K562 (cell line): ENCODE data around the gene STON1. TPM values are rescaled to one million over a fixed set of nuclear protein-coding genes. Genes with fewer than 3 reads are reported as not detected.
"Not testable (repeated sequence)": the region's sequence is repeated elsewhere in the genome, so short reads cannot be mapped to it uniquely, and the experiment has no call there.

Experiments used
- ATAC-seq: fragments of 200-7000 bp; cut with Tn5 transposase; 3 replicates; pipeline ENCODE4 v1.9.1; 2020; ENCODE audit warnings: moderate library complexity
- BruUV-seq: library from RNA; stranded (reverse); fragments of 400-500 nt; replicated peaks from 2 replicates; lab custom pipeline; 2021; lab: Mats Ljungman, UMichigan
- CTCF ChIA-PET: fragments of 300-600 bp; formaldehyde crosslinking; extraction: SDS; loops from one replicate; lab custom pipeline; 2021; ENCODE audit warnings: low intra/inter-chr PET ratio; lab: Yijun Ruan, JAX
- POLR2A ChIA-PET: fragments of 300-600, 350-650 bp; sonication (Branson Sonifier 250); formaldehyde crosslinking; extraction: SDS; loops from one replicate; lab custom pipeline; 2021; ENCODE audit warnings: antibody characterized with exemption, inconsistent platforms; lab: Yijun Ruan, JAX
- DNase-seq, 4 experiments: peaks; one replicate each; pipeline versions ENCODE4 v3.0.0 to v3.0.0-alpha.2; 2011 to 2018; ENCODE audit warnings: low spot score in 3 of 4, mixed read lengths in 3 of 4; ENCODE audit errors: extremely low read depth in 1 of 4
- FAIRE-seq: peaks from 2 replicates; lab custom pipeline; 2011; peaks lifted over from hg19 to GRCh38; lab: Jason Lieb, UNC
- H2AFZ ChIP-seq: 2 replicates; pipeline ENCODE4 v1.6.0; 2011; ENCODE audit warnings: low read depth, low read length, control low read depth, inconsistent platforms
- H3K27ac ChIP-seq: fragments of 200-600 bp; 3 replicates; pipeline ENCODE4 v1.8.0; 2011; ENCODE audit warnings: low read depth, mild to moderate bottlenecking, control low read depth, inconsistent platforms, low read length, moderate library complexity, mixed read lengths; ENCODE audit errors: extremely low read depth
- H3K27me3 ChIP-seq, 2 experiments: fragments of 300-600 bp in 1 of 2; 2 replicates in 1 of 2; 3 replicates in 1 of 2; pipeline versions ENCODE4 v1.6.0 to v1.8.0; 2011; ENCODE audit warnings: inconsistent platforms in 2 of 2, low read length in 2 of 2, mild to moderate bottlenecking in 1 of 2, mixed read lengths in 1 of 2, moderate library complexity in 1 of 2; ENCODE audit not compliant: control insufficient read depth in 2 of 2, insufficient read depth in 2 of 2
- H3K36me3 ChIP-seq: fragments of 300-600 bp; 3 replicates; pipeline ENCODE4 v1.8.0; 2011; ENCODE audit warnings: mild to moderate bottlenecking, low read length, inconsistent platforms; ENCODE audit not compliant: control insufficient read depth, insufficient read depth
- H3K4me1 ChIP-seq, 2 experiments: fragments of 200-600 bp in 1 of 2; replicated peaks in 1 of 2; 2 replicates in 1 of 2; 3 replicates in 1 of 2; pipeline versions ENCODE4 v1.5.1 to v1.8.0; 2011; ENCODE audit warnings: inconsistent platforms in 2 of 2, low read length in 2 of 2, mild to moderate bottlenecking in 1 of 2, mixed read lengths in 1 of 2, moderate library complexity in 1 of 2; ENCODE audit not compliant: control insufficient read depth in 2 of 2, insufficient read depth in 2 of 2
- H3K4me2 ChIP-seq: 2 replicates; pipeline ENCODE4 v1.6.1; 2011; ENCODE audit warnings: low read length, control low read depth, inconsistent platforms, mixed read lengths; ENCODE audit not compliant: insufficient read depth
- H3K4me3 ChIP-seq: fragments of 200-600 bp; sonication (generic), shearing (Covaris generic); 2 replicates; pipeline ENCODE4 v1.5.1; 2016; ENCODE audit warnings: control low read depth, inconsistent platforms
- H3K79me2 ChIP-seq: fragments of 200-600 bp; 3 replicates; pipeline ENCODE4 v1.8.0; 2011; ENCODE audit warnings: low read length, inconsistent platforms; ENCODE audit not compliant: control insufficient read depth, insufficient read depth
- H3K9ac ChIP-seq, 2 experiments: 2 replicates each; pipeline versions ENCODE4 v1.6.0 to v1.6.1; 2011; ENCODE audit warnings: low read depth in 2 of 2, low read length in 2 of 2, control low read depth in 1 of 2, inconsistent platforms in 1 of 2, mild to moderate bottlenecking in 1 of 2, mixed read lengths in 1 of 2; ENCODE audit not compliant: insufficient read depth in 1 of 2
- H3K9me1 ChIP-seq: one replicate; pipeline ENCODE4 v1.6.0; 2011; ENCODE audit warnings: inconsistent platforms, mild to moderate bottlenecking, low read length, moderate library complexity; ENCODE audit not compliant: control insufficient read depth, insufficient read depth
- H3K9me3 ChIP-seq: replicated peaks from 2 replicates; pipeline ENCODE4 v1.5.1; 2011; ENCODE audit warnings: low read depth, low read length, inconsistent platforms; ENCODE audit not compliant: control insufficient read depth, insufficient read depth
- H4K20me1 ChIP-seq: replicated peaks from 2 replicates; pipeline ENCODE4 v1.6.1; 2011; ENCODE audit warnings: low read length, inconsistent platforms, mixed read lengths; ENCODE audit not compliant: control insufficient read depth, insufficient read depth
- ATF1 ChIP-seq, 2 experiments: fragments of 450-650 bp in 1 of 2; IDR thresholded peaks; 2 replicates each; pipeline ENCODE4 v1.6.1; 2016; ENCODE audit warnings: missing compliant biosample characterization in 1 of 2, missing genetic modification characterization in 1 of 2
- BCOR ChIP-seq: fragments of 450-650 bp; IDR thresholded peaks from 2 replicates; pipeline ENCODE4 v1.6.1; 2016
- CBX3 ChIP-seq, 2 experiments: IDR thresholded peaks; 1 replicate in 1 of 2; 2 replicates in 1 of 2; pipeline ENCODE4 v1.6.1; 2012; ENCODE audit warnings: inconsistent platforms in 2 of 2, low read length in 2 of 2, borderline replicate concordance in 1 of 2, control low read depth in 1 of 2
- CBX8 ChIP-seq: fragments of 200-600 bp; sonication (generic); IDR thresholded peaks from 2 replicates; pipeline ENCODE4 v1.6.1; 2012; ENCODE audit warnings: borderline replicate concordance, mixed run types, low read depth, mild to moderate bottlenecking, moderate library complexity, mixed read lengths, low read length, control low read depth, inconsistent platforms; ENCODE audit not compliant: poor library complexity, severe bottlenecking; ENCODE audit errors: extremely low read depth
- CHD4 ChIP-seq: fragments of 200-600 bp; sonication (generic); IDR thresholded peaks from 3 replicates; pipeline ENCODE4 v1.6.1; 2012; ENCODE audit warnings: low read depth, mild to moderate bottlenecking, mixed read lengths, low read length, inconsistent platforms; ENCODE audit not compliant: insufficient read depth, insufficient replicate concordance, poor library complexity, severe bottlenecking
- HIVEP1 ChIP-seq: fragments of 250-450 bp; sonication (Bioruptor Pico); IDR thresholded peaks from 2 replicates; pipeline ENCODE4 v1.4.0; 2020; ENCODE audit warnings: mild to moderate bottlenecking
- MAFF ChIP-seq: IDR thresholded peaks from 2 replicates; pipeline ENCODE4 v1.6.1; 2012; ENCODE audit warnings: low read length, improper control_type of control experiment
- MYNN ChIP-seq, 2 experiments: sonication (generic); formaldehyde crosslinking in 1 of 2; IDR thresholded peaks; 2 replicates each; pipeline versions ENCODE4 v1.5.0 to v1.6.1; 2016 to 2020; ENCODE audit warnings: antibody characterized with exemption in 1 of 2, missing genetic modification reagents in 1 of 2
- NCOR1 ChIP-seq: fragments of 450-650 bp; IDR thresholded peaks from 2 replicates; pipeline ENCODE4 v1.6.1; 2016; ENCODE audit warnings: mild to moderate bottlenecking, moderate library complexity
- RAD51 ChIP-seq: fragments of 450-650 bp; IDR thresholded peaks from 2 replicates; pipeline ENCODE4 v1.7.1; 2016; ENCODE audit warnings: low read depth, mild to moderate bottlenecking, borderline replicate concordance
- TAF7 ChIP-seq: fragments of 450-650 bp; IDR thresholded peaks from 2 replicates; pipeline ENCODE4 v1.6.1; 2016; ENCODE audit warnings: missing genetic modification characterization, missing compliant biosample characterization
- TCF3 ChIP-seq: sonication (generic); formaldehyde crosslinking; IDR thresholded peaks from 2 replicates; pipeline ENCODE4 v1.4.0; 2020; ENCODE audit warnings: mild to moderate bottlenecking, missing genetic modification reagents
- ZBTB8A ChIP-seq: fragments of 450-650 bp; IDR thresholded peaks from 2 replicates; pipeline ENCODE4 v1.6.1; 2018; ENCODE audit warnings: mild to moderate bottlenecking, moderate library complexity; ENCODE audit not compliant: partially characterized antibody
- ZNF347 ChIP-seq: fragments of 450-650 bp; formaldehyde crosslinking; IDR thresholded peaks from 2 replicates; pipeline ENCODE4 v1.4.0; 2020; ENCODE audit warnings: low read depth, mild to moderate bottlenecking, moderate library complexity
- ZNF695 ChIP-seq: fragments of 450-650 bp; formaldehyde crosslinking; IDR thresholded peaks from 2 replicates; pipeline ENCODE4 v1.4.0; 2020; ENCODE audit warnings: mild to moderate bottlenecking, moderate library complexity
- WGBS: fragments of 100-300 bp; shearing (Covaris generic); methylation state at CpG from one replicate; pipeline ENCODE4 v1.1.6; 2016; ENCODE audit warnings: low coverage, mixed read lengths; ENCODE audit not compliant: insufficient coverage; ENCODE audit errors: missing lambda C conversion rate; 5-methylcytosine and 5-hydroxymethylcytosine counted together
- in situ Hi-C: fragments of 300-500 bp; cut with MboI; formaldehyde crosslinking; loops from 4 replicates; pipeline ENCODE4 v1.15.0; 2018; ENCODE audit warnings: inconsistent platforms, mixed read lengths
- intact Hi-C: fragments of 100-400 bp; cut with micrococcal nuclease; formaldehyde crosslinking; loops from 2 replicates; pipeline ENCODE4 v1.14.2; 2022
- polyA plus RNA-seq, 8 experiments: library from polyadenylated mRNA; depleted of rRNA in 4 of 8; stranded (reverse) in 5 of 8; unstranded in 3 of 8; fragments of >200 nt; fragmentation: Nextera tagmentation in 2 of 8; fragmentation: Illumina TruSeq in 1 of 8; extraction: Ambion mirVana in 2 of 8; extraction: Trizol in 1 of 8; gene quantifications; 2 replicates each; pipeline versions ENCODE4 v1.2.1 to v1.2.3, GENCODE V29; 2011 to 2014; ENCODE audit warnings: inconsistent platforms in 1 of 8, missing spikeins in 1 of 8
- total RNA-seq, 7 experiments: library from RNA; depleted of rRNA in 6 of 7; stranded (reverse); fragments of >200 nt in 6 of 7; fragmentation: Illumina TruSeq in 2 of 7; extraction: Trizol in 2 of 7; gene quantifications; 2 replicates each; pipeline versions ENCODE4 v1.2.1 to v1.2.3, GENCODE V29; 2011 to 2021; ENCODE audit warnings: low replicate concordance in 1 of 7

Gene STON1
- total and polyA plus RNA-seq, 9 of the 15 experiments (the other 6 are each of a cell fraction or from before 2014, with no cell fraction given) = 0.07 to 1.2 (median 0.55) TPM

GRCh38 chr2:48549972-48550371, 20.0 kb downstream of the STON1 start (continued):
- TF ChIP-seq NCOR1 (no peak), HIVEP1 (CRISPR knock-in tag) (no peak), CBX8 (no peak), CBX3 (IDR thresholded peaks at IDR 0.05; ENCODE audit: borderline replicate concordance in 1 of 2, low read length in 2 of 2) (no peak), MYNN (IDR thresholded peaks at IDR 0.05) (no peak), MYNN (CRISPR knock-in tag; IDR thresholded peaks at IDR 0.05) (no peak), ATF1 (CRISPR knock-in tag; IDR thresholded peaks at IDR 0.05) (no peak), ATF1 (tag; IDR thresholded peaks at IDR 0.05) (no peak)

DNA sequence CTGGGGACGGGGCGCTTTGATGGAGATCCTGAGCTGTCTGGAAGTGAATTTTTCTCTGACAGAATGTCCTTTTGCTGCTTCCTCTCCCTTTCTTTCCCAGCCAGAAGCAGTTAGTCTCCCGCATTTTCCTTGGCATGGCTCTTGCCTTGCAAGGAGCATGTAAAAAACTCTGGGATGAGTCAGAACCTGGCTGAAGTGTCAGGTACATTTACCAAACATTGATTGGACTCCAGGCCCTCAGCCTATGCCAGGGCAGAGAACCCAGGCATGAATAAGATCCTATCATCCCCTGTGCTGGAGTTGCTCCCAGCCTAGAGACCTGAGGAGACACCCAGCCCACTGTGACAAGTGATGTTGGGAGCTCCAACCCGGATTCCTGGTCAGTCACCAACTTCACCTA, 21.6 kb downstream of the STON1 start:
- FAIRE-seq = no peak
- no TSS peak for BruUV-seq

GRCh38 chr2:48555071-48555470, 25.1 kb downstream of the STON1 start:
- H3K79me2 ChIP-seq, in situ Hi-C loops, H3K27ac ChIP-seq, H3K4me2 ChIP-seq, CTCF ChIA-PET, H3K9me1 ChIP-seq, intact Hi-C loops, BruUV-seq, H3K9ac ChIP-seq, DNase-seq, FAIRE-seq, ATAC-seq, H2AFZ ChIP-seq, H3K4me3 ChIP-seq, H3K36me3 ChIP-seq, POLR2A ChIA-PET, H3K4me1 ChIP-seq, H3K9me3 ChIP-seq, H4K20me1 ChIP-seq: not testable (repeated sequence)
- WGBS = 43% methylated on average over 5 of the region's 21 CpGs
- peaks cover 0 to 12% of the 10 kb centered on the region in 2 experiments; a peak in 2 of 5 replicates for H3K27me3 ChIP-seq

More for the DNA sequence above, 21.6 kb downstream of the STON1 start:
- in situ Hi-C loops (no loop called here), intact Hi-C loops (no loop called here)
- H3K79me2 ChIP-seq = no peaks in the 10 kb centered on the region
- POLR2A ChIA-PET = interaction anchor here (0.6 kb wide), 1 partner anchor 19 kb away, joined by 3 read pairs; no protein-coding TSS in a partner anchor
- H3K27ac ChIP-seq = no peak overlapping the region
- H3K4me1 ChIP-seq = no peaks in the 10 kb centered on the region
- H4K20me1 ChIP-seq = no peaks in the 10 kb centered on the region
- CTCF ChIA-PET = no interaction called here
- H3K4me2 ChIP-seq = no peak overlapping the region
- WGBS = 3% methylated on average over 4 of the region's 4 CpGs
- DNase-seq (no peak), ATAC-seq (no peak)
- no peak overlapping the region for H2AFZ ChIP-seq
- no peaks in the 10 kb centered on the region for H3K36me3 ChIP-seq
- no peak for TF ChIP-seq MAFF
- no peak for TF ChIP-seq CHD4
- no peak for TF ChIP-seq RAD51
- TF ChIP-seq BCOR = no peak
- TF ChIP-seq ZBTB8A = no peak
- no peak for TF ChIP-seq ZNF695
- no peak for TF ChIP-seq TCF3 (CRISPR knock-in tag)
- TF ChIP-seq TAF7 (tag) = no peak
- TF ChIP-seq ZNF347 (CRISPR knock-in tag) = no peak
- H3K4me3 ChIP-seq = no peak overlapping the region
- H3K9me1 ChIP-seq = no peaks in the 10 kb centered on the region
- H3K9ac ChIP-seq = no peak overlapping the region
- H3K9me3 ChIP-seq = no peaks in the 10 kb centered on the region
- peaks cover 0 to 12% of the 10 kb centered on the region in 2 experiments; a peak in 2 of 5 replicates for H3K27me3 ChIP-seq
